Fibroblast of skin of left biceps (primary cell): Measurements from ENCODE around the gene RUNDC3A.
"Not testable (repeated sequence)": the region's sequence is repeated elsewhere in the genome, so short reads cannot be mapped to it uniquely, and the experiment has no call there.

Experiments
- DNase-seq, 2 experiments: peaks; one replicate each; pipeline ENCODE4 v3.0.0-alpha.2; 2013; ENCODE audit warnings: low read depth in 2 of 2

Gene RUNDC3A

DNA sequence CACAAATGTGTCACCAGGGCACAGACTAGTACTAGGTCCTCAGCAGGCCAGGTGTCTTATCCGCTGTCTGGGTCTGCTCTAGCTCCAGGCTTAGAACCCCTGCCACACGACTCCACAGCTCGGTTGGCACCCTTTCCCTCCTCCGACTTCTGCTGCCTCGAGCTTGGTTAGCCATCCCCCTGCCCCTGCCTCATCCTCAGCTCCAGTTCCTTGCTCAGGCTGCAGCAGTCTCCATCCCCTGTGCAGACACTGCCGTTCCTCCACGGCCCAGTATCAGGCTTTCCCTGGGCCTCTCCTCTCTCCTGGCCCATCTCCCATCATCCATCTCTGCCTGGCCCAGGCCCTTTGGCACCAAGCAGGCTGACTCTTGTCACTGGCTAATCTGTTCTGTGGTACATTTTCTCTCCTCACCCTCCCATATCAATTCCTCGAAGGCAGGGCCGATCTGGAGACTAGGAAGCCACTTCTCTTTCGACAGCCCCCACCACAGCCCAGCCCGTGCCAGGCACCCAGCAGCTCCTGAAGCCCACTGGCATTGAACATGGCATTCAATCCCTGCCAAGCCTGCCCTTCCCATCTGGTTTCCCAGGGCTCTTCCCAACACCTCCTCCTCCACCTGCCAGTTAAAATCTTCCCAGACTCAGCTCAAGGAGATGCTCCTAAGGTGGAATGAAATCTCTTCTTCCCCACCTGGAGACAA is 35.3 kb downstream of the RUNDC3A start:
- no peak for DNase-seq

DNA sequence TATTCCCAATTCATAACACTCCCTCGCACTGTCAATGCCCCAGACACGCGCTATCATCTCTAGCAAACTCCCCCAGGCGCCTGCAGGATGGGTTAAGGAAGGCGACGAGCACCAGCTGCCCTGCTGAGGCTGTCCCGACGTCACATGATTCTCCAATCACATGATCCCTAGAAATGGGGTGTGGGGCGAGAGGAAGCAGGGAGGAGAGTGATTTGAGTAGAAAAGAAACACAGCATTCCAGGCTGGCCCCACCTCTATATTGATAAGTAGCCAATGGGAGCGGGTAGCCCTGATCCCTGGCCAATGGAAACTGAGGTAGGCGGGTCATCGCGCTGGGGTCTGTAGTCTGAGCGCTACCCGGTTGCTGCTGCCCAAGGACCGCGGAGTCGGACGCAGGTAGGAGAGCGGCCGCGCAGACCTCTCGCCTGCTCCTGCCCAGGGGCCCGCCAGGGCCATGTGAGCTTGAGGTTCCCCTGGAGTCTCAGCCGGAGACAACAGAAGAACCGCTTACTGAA is 36.6 kb downstream of the RUNDC3A start, which contains the start of gene GRN:
Gene GRN, plus strand, starts transcription at position 364 of the 515 bp plus-strand sequence. CDS start 3,863 bp downstream, outside the sequence.
- DNase-seq, result peak; percentile 98 to 99

DNA sequence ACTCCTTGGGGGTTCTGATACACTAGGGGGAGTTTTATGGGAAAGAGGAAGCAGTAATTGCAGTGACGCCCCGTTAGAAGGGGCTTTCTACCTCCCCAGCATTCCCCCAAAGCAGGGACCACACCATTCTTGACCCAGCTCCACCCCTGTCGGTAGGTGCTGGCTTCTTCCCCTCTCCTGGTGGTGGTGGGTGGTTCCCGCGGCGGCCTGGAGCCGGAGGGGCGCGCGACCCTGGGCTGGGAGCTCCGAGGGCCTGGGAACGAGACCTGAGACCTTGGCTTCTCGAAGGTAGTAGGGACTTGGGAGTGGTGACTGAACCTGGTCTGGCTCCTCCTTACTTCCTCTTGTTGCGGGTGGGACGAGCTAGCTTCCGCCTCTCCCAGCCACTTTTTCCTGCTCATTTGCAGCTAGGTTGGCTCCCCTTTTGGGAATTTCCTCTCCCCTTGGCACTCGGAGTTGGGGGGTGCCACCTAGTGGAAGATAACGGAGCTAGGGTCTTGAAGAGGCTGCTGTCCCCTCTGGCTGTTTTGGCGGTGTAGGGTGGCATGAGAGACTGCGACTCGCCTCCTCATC is 37.1 kb downstream of the RUNDC3A start:
- DNase-seq, result no peak

DNA sequence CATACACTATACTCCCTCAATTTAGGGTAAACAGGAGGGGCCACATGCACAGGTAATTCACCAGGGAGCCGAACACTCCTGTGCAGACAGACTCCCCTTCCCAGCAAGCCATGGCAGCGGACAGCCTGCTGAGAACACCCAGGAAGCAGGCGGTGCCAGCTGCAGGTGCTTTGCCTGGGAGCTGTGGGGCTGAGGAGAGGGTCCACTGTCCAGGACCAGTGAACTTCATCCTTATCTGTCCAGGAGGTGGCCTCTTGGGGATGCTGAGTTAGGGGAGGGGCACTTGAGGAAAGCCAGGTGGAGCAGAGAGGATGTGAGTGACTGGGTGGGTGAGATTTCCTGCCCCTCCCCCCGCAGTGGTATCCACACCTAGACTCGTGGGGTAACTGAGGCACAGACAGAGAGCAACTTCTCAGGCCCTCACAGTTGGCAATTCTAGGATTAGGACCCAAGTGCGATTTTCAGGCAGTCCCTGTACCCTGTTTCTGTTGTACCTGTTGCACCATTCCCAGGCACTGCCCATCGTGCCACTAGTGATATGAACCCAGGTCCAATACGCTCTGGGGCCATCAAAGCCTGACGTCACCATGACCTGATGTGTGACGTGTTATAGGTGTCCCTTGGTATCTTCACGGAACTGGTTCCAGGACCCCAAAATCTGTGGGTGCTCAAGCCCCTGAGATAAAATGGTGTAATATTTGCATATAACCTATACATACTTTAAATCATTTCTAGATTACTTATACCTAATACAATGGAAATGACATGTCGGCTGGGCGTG is 37.9 kb downstream of the RUNDC3A start:
- no peak for DNase-seq

DNA sequence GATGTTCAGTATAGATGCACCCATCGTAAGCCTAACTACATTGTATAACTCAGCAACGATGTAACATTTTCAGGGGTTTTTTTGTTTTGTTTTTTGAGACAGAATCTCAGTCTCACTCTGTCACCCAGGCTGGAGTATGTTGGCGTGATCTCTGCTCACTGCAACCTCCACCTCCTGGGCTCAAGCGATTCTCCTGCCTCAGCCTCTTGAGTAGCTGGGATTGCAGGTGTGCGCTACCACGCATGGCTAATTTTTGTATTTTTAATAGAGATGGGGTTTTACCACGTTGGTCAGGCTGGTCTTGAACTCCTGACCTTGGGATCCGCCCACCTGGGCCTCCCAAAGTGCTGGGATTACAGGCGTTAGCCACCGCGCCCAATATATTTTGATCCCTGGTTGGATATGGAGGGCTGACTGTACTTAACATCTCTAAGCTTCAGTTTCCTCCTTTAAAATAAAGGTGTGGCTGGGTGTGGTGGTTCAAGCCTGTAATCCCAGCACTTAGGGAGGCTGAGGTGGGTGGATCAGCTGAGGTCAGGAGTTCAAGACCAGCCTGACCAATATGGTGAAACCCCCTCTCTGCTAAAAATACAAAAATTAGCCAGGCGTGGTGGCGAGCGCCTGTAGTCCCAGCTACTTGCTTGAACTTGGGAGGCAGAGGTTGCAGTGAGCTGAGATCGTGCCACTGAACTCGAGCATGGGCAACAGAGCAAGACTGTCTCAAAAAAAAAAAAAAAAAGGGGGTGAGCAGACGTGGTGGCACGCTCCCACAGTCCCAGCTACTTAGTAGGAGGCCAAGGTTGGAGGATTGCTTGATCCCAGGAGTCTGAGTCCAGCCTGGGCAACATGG is 39.0 kb downstream of the RUNDC3A start:
- DNase-seq, result not testable (repeated sequence)

DNA sequence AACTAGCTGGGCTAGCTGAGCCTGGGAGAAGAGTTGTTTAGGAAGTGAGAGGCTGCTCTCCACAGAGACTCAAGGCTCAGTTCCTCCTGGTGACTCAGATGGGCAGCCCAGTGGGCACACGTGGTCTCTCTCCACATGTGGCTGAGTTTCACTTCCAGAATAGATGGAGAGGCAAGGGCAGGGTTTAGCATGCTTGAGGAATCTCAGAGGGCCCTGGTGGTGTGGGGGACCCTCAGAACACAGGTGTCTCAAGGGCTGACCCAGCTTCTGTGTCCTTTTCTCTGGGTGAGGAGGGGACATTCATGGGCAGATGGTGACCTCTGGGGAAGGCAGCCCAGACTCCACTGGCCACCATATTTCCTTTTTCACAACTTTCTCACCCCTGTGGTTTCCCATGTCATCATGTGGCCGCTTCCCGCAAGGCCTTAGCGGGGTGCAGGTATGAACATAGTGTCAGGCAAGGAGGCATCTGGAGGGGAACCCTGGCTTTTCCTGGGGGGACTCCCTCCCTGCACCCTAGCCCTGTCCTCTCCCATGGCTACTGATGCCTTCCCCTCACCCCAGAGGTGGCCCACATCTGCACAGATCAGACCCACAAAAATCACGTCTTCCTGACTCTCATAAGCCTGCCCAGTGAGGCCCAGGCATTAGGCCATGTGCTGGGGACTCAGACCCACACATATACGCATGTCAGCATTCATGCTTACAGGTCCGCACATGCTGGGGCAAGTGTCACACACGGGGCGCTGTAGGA is 40.0 kb downstream of the RUNDC3A start:
- no peak for DNase-seq

DNA sequence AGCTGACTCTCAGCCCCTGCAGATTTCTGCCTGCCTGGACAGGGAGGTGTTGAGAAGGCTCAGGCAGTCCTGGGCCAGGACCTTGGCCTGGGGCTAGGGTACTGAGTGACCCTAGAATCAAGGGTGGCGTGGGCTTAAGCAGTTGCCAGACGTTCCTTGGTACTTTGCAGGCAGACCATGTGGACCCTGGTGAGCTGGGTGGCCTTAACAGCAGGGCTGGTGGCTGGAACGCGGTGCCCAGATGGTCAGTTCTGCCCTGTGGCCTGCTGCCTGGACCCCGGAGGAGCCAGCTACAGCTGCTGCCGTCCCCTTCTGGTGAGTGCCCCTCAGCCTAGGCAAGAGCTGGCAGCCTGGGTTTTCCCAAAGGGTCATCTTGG is 40.6 kb downstream of the RUNDC3A start:
- DNase-seq, result no peak

DNA sequence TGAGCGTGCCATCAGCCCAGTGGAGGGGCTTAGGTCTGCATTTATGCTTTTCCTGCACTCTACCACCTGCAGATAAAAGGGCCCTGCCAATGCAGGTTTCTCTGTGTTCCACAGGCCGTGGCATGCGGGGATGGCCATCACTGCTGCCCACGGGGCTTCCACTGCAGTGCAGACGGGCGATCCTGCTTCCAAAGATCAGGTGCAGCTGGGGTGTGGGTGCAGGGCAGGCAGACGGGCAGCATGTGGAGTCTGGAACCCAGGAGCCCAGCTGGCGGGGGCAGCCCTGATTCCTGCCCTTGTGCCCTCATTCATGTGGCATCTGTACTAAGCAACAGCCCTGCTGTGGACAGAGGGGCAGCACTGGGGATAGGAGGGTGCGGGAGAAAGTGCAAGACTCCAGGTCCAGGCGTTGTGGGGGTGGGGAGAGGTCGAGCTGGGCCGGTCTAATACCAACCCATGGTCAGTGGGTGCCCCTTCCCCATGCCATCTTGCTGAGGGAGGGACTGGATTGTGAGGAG is 41.2 kb downstream of the RUNDC3A start:
- DNase-seq, result no peak

DNA sequence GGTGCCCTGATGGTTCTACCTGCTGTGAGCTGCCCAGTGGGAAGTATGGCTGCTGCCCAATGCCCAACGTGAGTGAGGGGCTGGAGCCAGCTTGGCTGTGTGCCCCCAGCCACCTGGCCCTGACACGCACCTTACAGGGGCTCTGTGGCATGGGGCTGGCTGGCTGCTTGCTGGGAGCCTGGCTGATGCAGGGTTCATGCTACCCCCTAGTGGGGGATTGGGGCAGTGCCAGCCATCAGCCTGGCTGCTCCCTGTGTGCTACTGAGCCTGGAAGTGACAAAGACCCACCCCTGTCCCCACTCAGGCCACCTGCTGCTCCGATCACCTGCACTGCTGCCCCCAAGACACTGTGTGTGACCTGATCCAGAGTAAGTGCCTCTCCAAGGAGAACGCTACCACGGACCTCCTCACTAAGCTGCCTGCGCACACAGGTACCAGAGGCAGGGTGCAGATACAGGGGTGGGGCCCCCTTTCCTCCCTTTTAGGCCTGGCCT is 42.4 kb downstream of the RUNDC3A start:
- no peak for DNase-seq

DNA sequence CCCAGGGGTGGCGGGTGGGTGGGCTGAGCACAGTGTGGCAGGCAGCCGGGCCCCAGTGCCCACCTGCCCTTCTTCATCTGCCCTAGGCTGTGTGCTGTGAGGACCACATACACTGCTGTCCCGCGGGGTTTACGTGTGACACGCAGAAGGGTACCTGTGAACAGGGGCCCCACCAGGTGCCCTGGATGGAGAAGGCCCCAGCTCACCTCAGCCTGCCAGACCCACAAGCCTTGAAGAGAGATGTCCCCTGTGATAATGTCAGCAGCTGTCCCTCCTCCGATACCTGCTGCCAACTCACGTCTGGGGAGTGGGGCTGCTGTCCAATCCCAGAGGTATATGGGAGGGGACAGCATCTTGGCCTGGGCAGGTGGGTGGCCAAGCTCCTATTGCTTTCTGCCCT is 43.1 kb downstream of the RUNDC3A start:
- no peak for DNase-seq

DNA sequence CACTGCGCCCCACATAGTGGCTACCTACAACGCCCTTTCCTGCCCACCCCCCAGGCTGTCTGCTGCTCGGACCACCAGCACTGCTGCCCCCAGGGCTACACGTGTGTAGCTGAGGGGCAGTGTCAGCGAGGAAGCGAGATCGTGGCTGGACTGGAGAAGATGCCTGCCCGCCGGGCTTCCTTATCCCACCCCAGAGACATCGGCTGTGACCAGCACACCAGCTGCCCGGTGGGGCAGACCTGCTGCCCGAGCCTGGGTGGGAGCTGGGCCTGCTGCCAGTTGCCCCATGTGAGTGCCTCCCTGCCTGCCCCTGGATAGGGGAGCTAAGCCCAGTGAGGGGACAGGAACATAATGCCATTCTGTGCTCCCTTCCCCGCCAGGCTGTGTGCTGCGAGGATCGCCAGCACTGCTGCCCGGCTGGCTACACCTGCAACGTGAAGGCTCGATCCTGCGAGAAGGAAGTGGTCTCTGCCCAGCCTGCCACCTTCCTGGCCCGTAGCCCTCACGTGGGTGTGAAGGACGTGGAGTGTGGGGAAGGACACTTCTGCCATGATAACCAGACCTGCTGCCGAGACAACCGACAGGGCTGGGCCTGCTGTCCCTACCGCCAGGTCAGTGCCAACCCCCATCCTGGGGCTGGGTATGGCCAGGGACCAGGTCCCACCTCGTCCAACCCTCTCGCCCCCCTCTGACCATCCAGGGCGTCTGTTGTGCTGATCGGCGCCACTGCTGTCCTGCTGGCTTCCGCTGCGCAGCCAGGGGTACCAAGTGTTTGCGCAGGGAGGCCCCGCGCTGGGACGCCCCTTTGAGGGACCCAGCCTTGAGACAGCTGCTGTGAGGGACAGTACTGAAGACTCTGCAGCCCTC is 43.8 kb downstream of the RUNDC3A start:
- no peak for DNase-seq

DNA sequence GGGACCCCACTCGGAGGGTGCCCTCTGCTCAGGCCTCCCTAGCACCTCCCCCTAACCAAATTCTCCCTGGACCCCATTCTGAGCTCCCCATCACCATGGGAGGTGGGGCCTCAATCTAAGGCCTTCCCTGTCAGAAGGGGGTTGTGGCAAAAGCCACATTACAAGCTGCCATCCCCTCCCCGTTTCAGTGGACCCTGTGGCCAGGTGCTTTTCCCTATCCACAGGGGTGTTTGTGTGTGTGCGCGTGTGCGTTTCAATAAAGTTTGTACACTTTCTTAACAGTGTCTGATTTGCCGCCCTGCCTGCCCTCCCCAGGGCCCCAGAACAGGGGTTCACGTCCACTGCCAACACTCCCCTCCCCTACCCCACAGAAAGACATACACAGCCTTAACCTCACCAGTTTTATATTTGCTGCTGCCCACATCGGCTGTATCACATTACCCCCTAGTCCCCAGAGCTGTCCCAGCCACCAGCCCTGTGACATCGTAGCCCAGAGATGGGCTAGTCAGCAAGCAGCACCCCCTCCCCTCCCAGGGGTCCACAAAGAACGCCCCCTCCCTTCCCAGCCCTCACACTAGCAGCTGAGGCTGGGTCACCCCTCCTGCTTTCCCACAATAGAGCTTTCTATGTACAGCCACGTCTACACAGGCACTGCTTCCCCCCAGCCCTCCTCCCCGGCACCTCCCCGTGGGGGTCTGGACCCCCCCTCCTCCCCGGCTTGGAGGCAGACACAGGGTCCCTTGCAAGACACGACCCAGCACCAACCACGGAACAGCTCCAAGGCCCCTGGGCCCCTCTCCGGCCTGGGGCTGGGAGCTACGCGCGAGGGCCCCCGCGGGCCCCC is 44.6 kb downstream of the RUNDC3A start:
- no peak for DNase-seq

DNA sequence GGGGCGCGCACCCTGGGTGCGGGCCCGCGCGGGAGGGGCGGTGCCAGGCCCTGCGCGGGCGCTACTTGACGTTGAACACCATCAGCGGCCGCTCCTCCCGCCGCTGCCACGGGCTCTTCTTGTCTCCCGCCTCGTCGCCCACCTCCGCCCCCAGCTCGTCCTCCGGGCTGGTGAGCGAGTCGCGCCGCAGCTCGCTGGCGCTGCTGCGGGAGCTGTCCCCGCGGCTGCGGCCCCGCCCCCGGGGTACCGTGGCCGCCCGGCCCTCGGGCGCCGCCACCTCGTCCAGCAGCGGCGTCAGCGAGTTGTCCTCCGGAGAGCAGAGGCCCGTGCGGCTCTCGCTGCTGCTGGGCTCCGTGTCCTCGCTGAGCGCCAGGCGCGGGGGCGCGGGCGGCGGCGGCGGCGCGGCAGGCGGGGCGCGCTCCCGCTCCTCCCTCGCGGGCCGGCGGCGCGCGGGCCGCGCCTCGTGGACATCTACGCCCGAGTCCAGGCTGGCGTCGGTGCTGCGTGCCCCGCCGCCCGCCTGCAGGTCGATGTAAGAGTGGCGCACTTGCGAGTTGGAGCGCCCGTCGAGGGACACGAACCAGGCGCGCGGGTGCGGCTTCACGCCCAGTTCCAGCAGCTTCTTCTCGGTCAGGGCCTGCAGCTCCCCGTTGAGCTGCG is 45.4 kb downstream of the RUNDC3A start:
- no peak for DNase-seq

DNA sequence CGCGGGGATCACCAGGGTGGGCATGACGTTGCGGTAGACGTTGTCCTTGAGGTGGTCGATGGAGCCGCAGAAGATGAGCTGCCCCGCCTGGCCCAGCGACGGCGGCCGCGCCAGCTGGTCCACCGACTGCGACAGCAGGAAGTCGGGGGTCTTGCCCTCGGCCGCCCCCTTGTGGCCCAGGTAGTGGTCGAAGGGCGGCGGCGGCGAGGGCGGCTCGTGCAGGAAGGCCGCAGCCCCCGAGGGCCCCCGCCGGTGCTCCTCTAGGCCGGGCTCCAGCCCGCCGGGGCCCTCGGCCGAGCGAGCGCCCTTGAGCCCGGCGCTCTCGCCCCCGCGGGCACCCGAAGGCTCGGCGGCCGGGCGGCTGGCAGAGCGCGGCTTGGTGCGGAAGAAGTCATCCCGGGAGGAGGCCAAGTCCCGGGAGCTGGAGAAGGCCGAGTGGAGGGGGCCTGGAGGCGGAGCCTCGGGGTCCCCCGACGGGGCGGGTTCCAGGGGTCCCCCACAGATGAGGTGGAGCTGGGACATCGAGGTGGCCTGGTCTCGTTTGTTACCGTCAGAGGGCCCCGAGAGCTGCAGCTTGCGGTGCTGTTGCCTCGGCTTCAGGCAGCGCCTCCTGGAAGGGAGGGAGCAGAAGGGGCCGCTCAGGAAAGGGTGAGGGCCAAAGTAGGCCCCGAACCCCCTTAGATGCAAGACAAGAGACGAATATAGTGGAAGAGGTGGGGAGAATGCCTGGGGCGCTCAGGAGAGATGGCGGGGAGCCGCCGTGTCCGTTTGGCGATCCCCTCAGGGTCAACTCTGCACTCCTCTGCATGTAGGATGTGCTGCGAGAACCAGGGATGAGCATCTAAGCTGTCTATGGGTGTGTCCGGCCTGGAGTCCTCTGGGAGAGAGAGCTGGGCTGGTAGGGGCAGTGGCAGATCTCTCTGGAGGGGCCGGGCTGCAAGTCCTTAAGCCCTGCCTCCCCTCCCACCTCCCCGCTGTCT is 46.5 kb downstream of the RUNDC3A start:
- DNase-seq, result no peak

DNA sequence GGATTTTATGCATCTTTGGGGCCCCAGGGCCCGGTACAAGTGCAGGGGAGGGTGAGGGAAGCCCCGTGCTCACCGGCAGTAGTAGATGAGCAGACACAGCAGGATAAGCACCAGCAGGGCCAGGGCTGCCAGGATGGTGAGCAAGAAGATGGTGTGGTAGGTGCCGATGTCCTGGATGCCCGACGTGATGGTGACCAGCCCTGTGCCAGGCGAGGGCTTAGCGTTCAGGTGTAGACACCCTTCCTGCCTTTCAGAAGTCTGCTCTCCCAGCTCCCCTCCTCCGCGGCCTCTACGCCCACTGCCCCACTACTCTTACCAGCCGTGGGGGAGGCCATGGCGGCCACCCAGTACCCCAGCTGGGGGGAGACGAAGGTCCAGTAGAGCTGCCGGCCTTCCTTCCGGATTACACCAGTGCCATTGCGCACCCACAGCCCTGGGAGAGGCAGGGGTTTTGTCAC is 47.3 kb downstream of the RUNDC3A start:
- no peak for DNase-seq

DNA sequence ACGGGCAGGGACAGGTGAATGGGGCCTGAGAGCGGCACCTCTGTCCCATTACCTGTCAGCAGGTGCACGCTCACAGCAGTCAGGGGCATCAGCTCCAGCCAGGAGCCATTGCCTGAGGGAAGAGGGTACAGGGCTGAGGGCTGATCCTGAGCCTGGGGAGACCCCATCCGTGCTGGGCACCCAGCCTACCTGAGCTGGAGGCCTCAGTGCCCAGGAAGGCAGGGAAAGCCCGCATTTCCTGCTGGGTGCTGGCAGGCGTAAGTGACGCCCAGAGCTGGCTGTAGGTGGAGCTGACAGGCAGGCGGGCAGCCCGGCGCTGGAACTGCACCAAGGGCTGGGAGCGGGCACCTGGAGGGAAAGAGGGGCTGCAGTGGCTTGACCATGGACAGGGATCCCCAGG is 47.8 kb downstream of the RUNDC3A start:
- DNase-seq, result no peak

DNA sequence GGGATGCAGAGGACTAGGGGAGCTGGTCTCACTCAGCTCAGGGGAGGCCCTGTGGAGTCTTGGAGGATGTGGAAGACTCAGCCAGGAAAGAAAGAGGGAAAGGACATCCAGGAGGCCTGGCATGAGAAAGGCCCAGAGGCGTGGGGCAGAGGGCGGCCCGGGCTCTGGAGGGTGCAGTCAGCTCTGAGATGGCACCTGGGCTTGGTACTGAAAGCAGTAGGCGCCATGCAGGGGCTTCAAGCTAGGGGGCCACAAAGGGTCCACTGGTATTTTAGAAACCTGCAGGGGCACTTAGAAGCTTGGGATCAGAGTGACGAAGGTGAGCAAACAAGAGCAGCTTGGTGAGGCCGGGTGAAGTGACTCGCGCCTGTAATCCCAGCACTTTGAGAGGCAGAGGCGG is 49.7 kb downstream of the RUNDC3A start:
- DNase-seq, result no peak
